Measurements from ENCODE around the gene OR10H5. TPM values are rescaled to one million over a fixed set of nuclear protein-coding genes. Genes with fewer than 3 reads are reported as not detected.
A peak's percentile ranks its signal among the peaks of the same experiment; 100 is the strongest.
"Not testable (repeated sequence)": the region's sequence is repeated elsewhere in the genome, so short reads cannot be mapped to it uniquely, and the experiment has no call there.

Gene OR10H5
- total and polyA plus RNA-seq, 7 experiments from 2014 or later: not detected

DNA sequence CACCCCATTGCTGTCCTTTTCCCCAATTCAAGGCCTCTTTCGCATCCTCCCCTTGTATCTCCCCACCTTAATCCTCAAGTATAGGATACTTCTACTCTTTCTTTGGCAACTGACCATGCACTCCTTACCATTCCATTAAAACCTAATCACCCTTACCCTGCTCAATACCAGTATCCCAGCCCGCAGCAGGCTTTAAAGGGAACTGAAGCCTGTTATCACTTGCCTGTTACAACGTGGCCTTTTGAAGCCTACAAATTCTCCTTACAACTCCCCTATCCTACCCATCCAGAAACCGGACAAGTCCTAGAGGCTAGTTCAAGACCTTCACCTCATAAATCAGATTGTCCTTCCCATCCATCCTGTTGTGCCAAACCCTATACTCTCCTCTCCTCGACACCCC, 44.2 kb downstream of the OR10H5 start:
- CTCF ChIA-PET: no interaction called here

DNA sequence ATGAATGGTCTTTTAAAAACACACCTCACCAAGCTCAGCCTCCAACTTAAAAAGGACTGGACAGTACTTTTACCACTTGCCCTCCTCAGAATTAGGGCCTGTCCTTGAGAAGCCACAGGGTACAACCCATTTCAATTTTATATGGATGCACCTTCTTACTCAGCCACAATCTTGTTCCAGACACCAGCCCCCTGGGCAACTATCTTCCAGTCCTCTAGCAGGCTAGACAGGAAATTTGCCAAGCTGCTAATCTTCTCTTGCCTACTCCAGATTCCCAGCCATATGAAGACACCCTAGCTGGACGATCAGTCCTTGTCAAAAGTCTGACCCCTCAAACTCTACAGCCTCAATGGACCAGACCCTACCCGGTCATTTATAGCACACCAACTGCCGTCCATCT, 46.8 kb downstream of the OR10H5 start:
- ATAC-seq; H3K27ac ChIP-seq (ENCODE audit: low read depth, low read length); H3K27ac Mint-ChIP-seq; H3K36me3 Mint-ChIP-seq; H3K4me1 ChIP-seq (ENCODE audit: control insufficient read depth in 2 of 2, insufficient read depth in 2 of 2, low read length in 2 of 2); H3K27me3 ChIP-seq (ENCODE audit: control insufficient read depth in 2 of 2, insufficient read depth in 2 of 2, low read length in 2 of 2); CTCF ChIA-PET; H3K4me3 Mint-ChIP-seq; H3K27me3 Mint-ChIP-seq; DNase-seq; H3K9me3 ChIP-seq (ENCODE audit: control insufficient read depth in 2 of 3, low read length in 3 of 3); H3K9me3 Mint-ChIP-seq; H3K36me3 ChIP-seq (ENCODE audit: control insufficient read depth in 2 of 3, insufficient read depth in 3 of 3, low read length in 3 of 3); H3K4me3 ChIP-seq (ENCODE audit: low read length): not testable (repeated sequence)
- POLR2A ChIA-PET: interaction anchor here (1.3 kb wide), 1 partner anchor 9 kb away, joined by 4 read pairs; no protein-coding TSS in a partner anchor
- H3K4me1 Mint-ChIP-seq: peaks cover 20 to 43% (median 21%) of the 10 kb centered on the region in 7 donors
- intact Hi-C loops (cut with micrococcal nuclease): loop anchor here in 1 of 2 donors (10.0 kb wide), 1 partner anchor 369 kb away; the partner anchor contains the start of gene RASAL3

More for the DNA sequence above, 44.2 kb downstream of the OR10H5 start:
- Mint-ChIP-seq H3K4me3 (no peak overlapping the region), H3K27ac (no peak overlapping the region), H3K4me1 (peaks cover 0 to 30% (median 3%) of the 10 kb centered on the region in 7 donors), H3K36me3 (peaks cover 0 to 3% (median 0%) of the 10 kb centered on the region in 5 donors), H3K9me3 (peaks cover 0 to 1% (median 0%) of the 10 kb centered on the region in 11 donors), H3K27me3 (peaks cover 0 to 14% (median 0%) of the 10 kb centered on the region in 5 donors)
- no peak for ATAC-seq
- intact Hi-C loops (cut with micrococcal nuclease): loop anchor here in 1 of 2 donors (10.0 kb wide), 1 partner anchor 367 kb away; the partner anchor contains the start of gene RASAL3
- H3K27ac ChIP-seq (ENCODE audit: low read depth, low read length): no peak overlapping the region
- no peak overlapping the region for H3K4me3 ChIP-seq (ENCODE audit: low read length)
- peaks cover 0 to 3% (median 0%) of the 10 kb centered on the region in 3 experiments for H3K36me3 ChIP-seq (ENCODE audit: control insufficient read depth in 2 of 3, insufficient read depth in 3 of 3, low read length in 3 of 3)
- no peak for DNase-seq
- H3K9me3 ChIP-seq (ENCODE audit: control insufficient read depth in 2 of 3, low read length in 3 of 3): no peaks in the 10 kb centered on the region
- POLR2A ChIA-PET: interaction anchor here (0.9 kb wide), 1 partner anchor 12 kb away, joined by 3 read pairs; no protein-coding TSS in a partner anchor
- H3K4me1 ChIP-seq (ENCODE audit: control insufficient read depth in 2 of 2, insufficient read depth in 2 of 2, low read length in 2 of 2): peaks cover 5 to 7% of the 10 kb centered on the region in 2 donors
- H3K27me3 ChIP-seq (ENCODE audit: control insufficient read depth in 2 of 2, insufficient read depth in 2 of 2, low read length in 2 of 2): no peaks in the 10 kb centered on the region

DNA sequence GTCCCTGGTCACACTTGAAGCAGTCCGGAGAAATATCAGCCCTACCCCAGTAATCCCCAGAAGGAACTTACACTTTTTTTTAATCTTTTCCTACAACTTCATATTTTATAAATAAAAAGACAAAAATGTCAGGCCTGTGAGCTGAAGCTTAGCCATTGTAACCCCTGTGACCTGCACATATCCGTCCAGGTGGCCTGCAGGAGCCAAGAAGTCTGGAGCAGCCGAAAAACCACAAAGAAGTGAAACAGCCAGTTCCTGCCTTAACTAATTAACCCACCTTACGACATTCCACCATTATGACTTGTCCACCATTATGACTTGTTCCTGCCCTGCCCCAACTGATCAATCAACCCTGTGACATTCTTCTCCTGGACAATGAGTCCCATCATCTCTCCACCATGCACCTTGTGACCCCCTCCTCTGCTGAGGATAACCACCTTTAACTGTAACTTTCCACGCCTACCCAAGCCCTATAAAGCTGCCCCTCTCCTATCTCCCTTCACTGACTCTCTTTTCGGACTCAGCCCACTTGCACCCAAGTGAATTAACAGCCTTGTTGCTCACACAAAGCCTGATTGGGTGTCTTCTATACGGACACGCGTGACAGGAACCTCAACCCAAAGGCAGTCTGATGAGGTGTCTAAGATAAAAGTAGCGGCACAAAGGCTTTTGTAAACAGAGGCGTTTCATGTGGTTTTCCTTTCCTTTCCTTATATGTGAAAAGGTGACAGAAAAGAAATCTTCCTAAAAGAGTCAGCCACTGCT, 48.3 kb downstream of the OR10H5 start:
- peak overlapping the region in 7 of 9 donors; percentile 95 to 100 (median 99) for H3K27ac Mint-ChIP-seq
- H3K27me3 ChIP-seq (ENCODE audit: control insufficient read depth in 2 of 2, insufficient read depth in 2 of 2, low read length in 2 of 2); H3K9me3 ChIP-seq (ENCODE audit: control insufficient read depth in 2 of 3, low read length in 3 of 3); H3K36me3 Mint-ChIP-seq; H3K4me1 ChIP-seq (ENCODE audit: control insufficient read depth in 2 of 2, insufficient read depth in 2 of 2, low read length in 2 of 2); H3K9me3 Mint-ChIP-seq; H3K36me3 ChIP-seq (ENCODE audit: control insufficient read depth in 2 of 3, insufficient read depth in 3 of 3, low read length in 3 of 3); H3K27me3 Mint-ChIP-seq: not testable (repeated sequence)
- Histone ChIP-seq H3K27ac (ENCODE audit: low read depth, low read length) (peak overlapping the region; percentile 90), H3K4me3 (ENCODE audit: low read length) (peak overlapping the region; percentile 60)
- H3K4me1 Mint-ChIP-seq: peaks cover 18 to 28% (median 24%) of the 10 kb centered on the region in 7 donors
- DNase-seq (peak in 8 of 9 donors; percentile 10 to 89 (median 82)), ATAC-seq (peak; percentile 73)
- POLR2A ChIA-PET: interaction anchor here (0.6 to 1.8 kb wide), 10 partner anchors 9 to 503 kb away, joined by 3 to 8 read pairs (median 5); partner anchors contain the start of genes BRD4, FAM32A and KLF2
- H3K4me3 Mint-ChIP-seq: peak overlapping the region; percentile 88 to 99 (median 95)
- intact Hi-C loops (cut with micrococcal nuclease): loop anchor here (1.0 to 10.0 kb wide), 17 partner anchors 9 to 1147 kb away; partner anchors contain the start of genes FAM32A (in 2 of the 2), RAB8A (in 2 of the 2), AKAP8L (in 1 of the 2) and AP1M1 (in 1 of the 2)
- CTCF ChIA-PET: interaction anchor here (0.6 kb wide), 1 partner anchor 404 kb away, joined by 5 read pairs; no protein-coding TSS in a partner anchor

DNA sequence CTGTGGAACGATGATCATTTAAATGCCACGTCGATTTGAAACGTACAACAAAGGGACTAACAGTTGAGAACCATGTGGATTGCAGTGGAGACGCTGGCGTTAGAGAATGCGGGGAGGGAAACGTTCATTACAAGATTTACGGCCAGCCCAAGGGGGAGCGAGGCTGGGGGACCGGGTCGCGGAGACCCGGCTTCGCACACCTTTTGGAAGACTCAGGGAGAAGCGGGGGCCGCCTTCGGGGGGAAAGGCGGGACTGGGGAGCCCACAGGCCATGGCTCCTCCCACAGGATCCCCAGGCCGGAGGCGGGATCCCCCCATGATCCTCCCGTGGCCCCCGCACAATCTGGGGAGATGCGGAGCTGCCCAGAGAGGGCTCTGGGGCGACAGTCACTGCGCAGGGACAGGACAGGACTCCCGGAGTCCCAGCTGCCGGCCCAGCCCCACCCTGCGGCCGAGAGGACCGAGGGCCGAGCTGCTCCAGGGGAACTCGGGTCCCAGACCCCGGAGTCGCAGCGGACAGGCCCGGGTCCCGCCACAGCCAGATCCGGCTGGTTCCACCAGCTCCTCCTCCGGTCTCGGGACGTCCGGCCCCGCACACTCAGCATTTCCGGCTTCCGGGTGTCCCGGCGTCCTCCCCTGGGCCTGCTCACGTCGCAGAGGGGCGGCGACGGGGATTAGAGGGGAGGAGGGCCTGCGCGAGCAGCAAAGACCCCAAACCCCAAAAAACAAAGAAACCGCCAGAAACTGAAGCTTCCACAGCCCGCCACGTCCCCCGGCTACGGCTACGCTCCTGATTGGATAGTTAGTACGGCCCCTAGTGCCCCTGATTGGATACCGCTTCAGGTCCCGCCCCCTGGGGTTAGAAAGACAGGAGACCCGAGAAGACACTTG, 49.1 kb downstream of the OR10H5 start:
- H3K36me3 Mint-ChIP-seq: peaks cover 0 to 3% (median 0%) of the 10 kb centered on the region in 5 donors
- POLR2A ChIA-PET: interaction anchor here (0.6 to 1.8 kb wide), 19 partner anchors 8 to 1767 kb away, joined by 3 to 12 read pairs (median 4); partner anchors contain the start of genes FAM32A, KLF2 and RAB8A
- no peaks in the 10 kb centered on the region for H3K27me3 Mint-ChIP-seq
- peaks cover 18 to 28% (median 24%) of the 10 kb centered on the region in 7 donors for H3K4me1 Mint-ChIP-seq
- H3K27me3 ChIP-seq (ENCODE audit: control insufficient read depth in 2 of 2, insufficient read depth in 2 of 2, low read length in 2 of 2): no peaks in the 10 kb centered on the region
- peak overlapping the region; percentile 60 for H3K4me3 ChIP-seq (ENCODE audit: low read length)
- peak overlapping the region; percentile 88 to 99 (median 95) for H3K4me3 Mint-ChIP-seq
- no peaks in the 10 kb centered on the region for H3K9me3 ChIP-seq (ENCODE audit: control insufficient read depth in 2 of 3, low read length in 3 of 3)
- CTCF ChIA-PET: interaction anchor here (1.2 to 1.6 kb wide), 2 partner anchors 22 to 207 kb away, joined by 3 to 4 read pairs; no protein-coding TSS in a partner anchor
- H3K4me1 ChIP-seq (ENCODE audit: control insufficient read depth in 2 of 2, insufficient read depth in 2 of 2, low read length in 2 of 2): peaks cover 5 to 7% of the 10 kb centered on the region in 2 donors
- H3K27ac ChIP-seq (ENCODE audit: low read depth, low read length): peak overlapping the region; percentile 90
- intact Hi-C loops (cut with micrococcal nuclease): loop anchor here (1.0 to 10.0 kb wide), 18 partner anchors 8 to 1148 kb away; partner anchors contain the start of genes FAM32A (in 2 of the 2), RAB8A (in 2 of the 2), AKAP8 (in 1 of the 2) and AKAP8L (in 1 of the 2)
- DNase-seq (peak; percentile 81 to 98 (median 97)), ATAC-seq (peak; percentile 94)
- no peaks in the 10 kb centered on the region for H3K9me3 Mint-ChIP-seq
- peaks cover 0 to 5% (median 0%) of the 10 kb centered on the region in 3 experiments for H3K36me3 ChIP-seq (ENCODE audit: control insufficient read depth in 2 of 3, insufficient read depth in 3 of 3, low read length in 3 of 3)
- H3K27ac Mint-ChIP-seq: peak overlapping the region in 7 of 9 donors; percentile 95 to 100 (median 99)

DNA sequence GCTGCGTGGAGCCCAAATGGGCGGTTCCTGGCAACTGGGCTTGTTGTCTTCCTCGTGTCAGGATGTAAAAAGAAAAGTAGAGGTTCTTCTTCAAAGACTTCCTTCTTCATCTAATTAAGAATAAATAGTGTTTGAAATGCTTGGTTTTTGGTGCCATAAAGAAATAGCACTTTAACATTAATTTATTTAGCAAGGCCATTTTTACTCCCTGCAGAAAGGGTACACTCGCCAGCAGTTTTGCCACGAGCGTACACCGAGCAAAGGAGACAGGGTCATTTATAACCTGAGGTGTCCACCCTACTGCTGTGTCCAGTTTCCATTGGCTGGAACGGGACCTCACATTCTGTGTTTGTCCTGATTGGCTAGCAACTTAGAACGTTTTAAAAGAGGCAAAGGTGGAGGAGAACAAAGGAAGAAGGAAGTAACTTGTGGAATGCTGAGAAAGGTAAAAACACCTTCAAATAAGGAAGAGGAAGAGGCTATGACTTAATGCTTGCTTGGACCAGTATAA, 49.8 kb downstream of the OR10H5 start:
- H3K27me3 Mint-ChIP-seq: no peaks in the 10 kb centered on the region
- no peak for ATAC-seq
- CTCF ChIA-PET: interaction anchor here (1.2 to 1.6 kb wide), 2 partner anchors 23 to 208 kb away, joined by 3 to 4 read pairs; no protein-coding TSS in a partner anchor

More for the DNA sequence above, 49.8 kb downstream of the OR10H5 start:
- peaks cover 18 to 32% (median 27%) of the 10 kb centered on the region in 7 donors for H3K4me1 Mint-ChIP-seq
- Histone ChIP-seq H3K27ac (ENCODE audit: low read depth, low read length) (peak overlapping the region; percentile 90), H3K4me3 (ENCODE audit: low read length) (peak overlapping the region; percentile 60), H3K9me3 (ENCODE audit: control insufficient read depth in 2 of 3, low read length in 3 of 3) (no peaks in the 10 kb centered on the region), H3K36me3 (ENCODE audit: control insufficient read depth in 2 of 3, insufficient read depth in 3 of 3, low read length in 3 of 3) (peaks cover 0 to 5% (median 0%) of the 10 kb centered on the region in 3 experiments), H3K27me3 (ENCODE audit: control insufficient read depth in 2 of 2, insufficient read depth in 2 of 2, low read length in 2 of 2) (no peaks in the 10 kb centered on the region), H3K4me1 (ENCODE audit: control insufficient read depth in 2 of 2, insufficient read depth in 2 of 2, low read length in 2 of 2) (peaks cover 5 to 7% of the 10 kb centered on the region in 2 donors)
- H3K36me3 Mint-ChIP-seq: peaks cover 0 to 3% (median 0%) of the 10 kb centered on the region in 5 donors
- H3K9me3 Mint-ChIP-seq: no peaks in the 10 kb centered on the region
- POLR2A ChIA-PET: interaction anchor here (0.6 to 1.8 kb wide), 20 partner anchors 7 to 534 kb away, joined by 3 to 12 read pairs (median 4); partner anchors contain the start of genes FAM32A, KLF2 and RAB8A
- DNase-seq: peak in 1 of 9 donors; percentile 22
- H3K27ac Mint-ChIP-seq: peak overlapping the region in 7 of 9 donors; percentile 93 to 99 (median 97)
- intact Hi-C loops (cut with micrococcal nuclease): loop anchor here (1.0 to 10.0 kb wide), 11 partner anchors 24 to 1148 kb away; partner anchors contain the start of genes AKAP8 (in 1 of the 2), AKAP8L (in 1 of the 2), AP1M1 (in 1 of the 2) and RASAL3 (in 1 of the 2)
- peak overlapping the region; percentile 88 to 99 (median 94) for H3K4me3 Mint-ChIP-seq
